Left lung (tissue), 14 donors: ENCODE results near the gene OR11H7. TPM values are rescaled to one million over a fixed set of nuclear protein-coding genes. Genes with fewer than 3 reads are reported as not detected.

Experiments used
- ATAC-seq: fragments of 200-7000 bp; cut with Tn5 transposase; one replicate; pipeline ENCODE4 v1.9.1; 2020; ENCODE audit warnings: moderate library complexity
- DNase-seq, 4 donors: peaks; one replicate each; pipeline ENCODE4 v3.0.0-alpha.2; 2013 to 2020
- H3K27ac ChIP-seq, 2 donors: fragments of 200-600 bp; sonication (generic) in 1 of 2; one replicate each; pipeline versions ENCODE4 v1.5.0 to v1.8.0; 2020 to 2021
- H3K27me3 ChIP-seq, 2 donors: fragments of 200-600 bp; sonication (generic) in 1 of 2; one replicate each; pipeline versions ENCODE4 v1.5.0 to v1.8.0; 2020 to 2021
- H3K36me3 ChIP-seq, 2 donors: fragments of 200-600 bp; sonication (generic) in 1 of 2; one replicate each; pipeline versions ENCODE4 v1.5.0 to v1.8.0; 2020 to 2021
- H3K4me1 ChIP-seq, 2 donors: fragments of 200-600 bp; one replicate each; pipeline ENCODE4 v1.8.0; 2021
- H3K4me3 ChIP-seq, 2 donors: fragments of 200-600 bp; sonication (generic) in 1 of 2; one replicate each; pipeline versions ENCODE4 v1.5.0 to v1.8.0; 2020 to 2021; ENCODE audit warnings: mild to moderate bottlenecking in 1 of 2
- H3K9me3 ChIP-seq, 2 donors: fragments of 200-600 bp; sonication (generic) in 1 of 2; one replicate each; pipeline versions ENCODE4 v1.5.0 to v1.8.0; 2020 to 2021
- intact Hi-C, 2 donors: fragments of 100-400 bp; cut with DNase I; formaldehyde crosslinking; loops; one replicate each; pipeline versions ENCODE4 v1.11.2 to v1.14.2; 2022
- long read RNA-seq, 12 donors: library from polyadenylated mRNA in 2 of 12; unstranded in 2 of 12; transcript quantifications; one replicate each; pipeline ENCODE4 v2.0.0 and lab custom pipeline, GENCODE V29; 2019 to 2026
- polyA plus RNA-seq, 6 donors: library from polyadenylated mRNA; unstranded; fragments of 120-200 nt; gene quantifications; one replicate each; pipeline ENCODE4 v1.2.1, GENCODE V29; 2013; ENCODE audit not compliant: insufficient read length in 6 of 6
- total RNA-seq, 2 donors: library from RNA; stranded (reverse); fragmentation: NEBNext Ultra II Directional; extraction: Animal tissue kit (Norgen Biotek cat#: 25700); gene quantifications; one replicate each; pipeline ENCODE4 v1.2.1, GENCODE V29; 2021
- TF ChIP-seq, protein P1 (sequence below), 2 donors: fragments of 200-600 bp; sonication (generic) in 1 of 2; IDR thresholded peaks; one replicate each; pipeline versions ENCODE4 v1.5.0 to v1.8.0; 2021; ENCODE audit warnings: antibody characterized with exemption in 2 of 2
- donor health status: DM: no; HTN: yes; CAD: no.
- donor health status: DM: no; HTN: no; CAD: no.

Gene OR11H7
- not detected for total RNA-seq
- polyA plus RNA-seq: under 1 TPM; 0.32 to 0.98 (median 0.75) TPM
- long read RNA-seq, donor 1, partial matches to known transcripts: 0 of 1 reads
- long read RNA-seq, donor 1, other reads (novel, unspliced or antisense): 0 of 1 reads
- long read RNA-seq, donor 2, partial matches to known transcripts: 0 of 1 reads
- long read RNA-seq, donor 2, other reads (novel, unspliced or antisense): 0 of 1 reads
- long read RNA-seq, donor 3: 0 reads
- long read RNA-seq, donor 4: 0 reads
- long read RNA-seq, donor 5: 0 reads
- long read RNA-seq, donor 6: 0 reads
- long read RNA-seq, donor 7: 0 reads
- long read RNA-seq, donor 8, partial matches to known transcripts: 0 of 1 reads
- long read RNA-seq, donor 8, other reads (novel, unspliced or antisense): 0 of 1 reads
- long read RNA-seq, donor 9: 0 reads
- long read RNA-seq, donor 10: 0 reads
- long read RNA-seq, donor 11: 0 reads
- long read RNA-seq, donor 12, partial matches to known transcripts: 0 of 1 reads
- long read RNA-seq, donor 12, other reads (novel, unspliced or antisense): 0 of 1 reads

DNA sequence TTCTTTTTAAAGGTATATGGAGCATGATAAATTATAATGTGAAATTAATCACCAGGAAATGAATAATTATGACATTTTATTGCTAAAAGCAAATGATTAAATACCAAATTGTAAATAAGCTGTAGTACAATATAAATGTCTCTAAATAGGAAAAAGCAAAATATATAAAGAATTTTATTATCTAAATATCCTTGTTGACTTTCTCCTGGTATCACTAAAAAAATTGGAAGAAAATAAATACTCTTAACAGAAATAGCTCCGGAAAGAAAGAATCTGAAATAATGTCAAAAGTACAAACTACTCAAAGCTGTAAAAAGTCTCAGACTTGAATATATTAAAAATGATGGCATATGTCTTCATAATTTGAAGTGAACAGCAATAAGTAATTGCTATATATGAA, at the start of gene OR11H7:
Gene OR11H7 (plus strand): TSS at position 301 of the 400 bp plus-strand sequence.
- Histone ChIP-seq H3K27ac (no peak within 1 kb of the TSS), H3K4me3 (no peak within 1 kb of the TSS)

DNA sequence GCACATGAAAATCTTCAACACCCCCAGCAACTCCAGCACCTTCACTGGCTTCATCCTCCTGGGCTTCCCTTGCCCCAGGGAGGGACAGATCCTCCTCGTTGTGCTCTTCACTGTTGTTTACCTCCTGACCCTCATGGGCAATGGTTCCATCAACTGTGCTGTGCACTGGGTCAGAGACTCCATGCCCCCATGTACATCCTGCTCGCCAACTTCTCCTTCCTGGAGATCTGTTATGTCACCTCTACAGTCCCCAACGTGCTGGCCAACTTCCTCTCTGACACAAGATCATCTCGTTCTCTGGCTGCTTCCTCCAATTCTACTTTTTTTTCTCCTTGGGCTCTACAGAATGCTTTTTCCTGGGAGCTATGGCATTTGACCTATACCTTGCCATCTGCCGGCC, 49.6 kb upstream of the OR11H7 start:
- no peaks in the 10 kb centered on the region for H3K4me1 ChIP-seq
- H3K36me3 ChIP-seq: no peaks in the 10 kb centered on the region
- intact Hi-C loops: no loop called here
- ATAC-seq (peak; percentile 63), DNase-seq (no peak)
- no peaks in the 10 kb centered on the region for H3K9me3 ChIP-seq
- H3K27me3 ChIP-seq: no peaks in the 10 kb centered on the region
- peak overlapping the region in 1 of 2 donors; percentile 60 for H3K27ac ChIP-seq
- TF ChIP-seq, protein P1, sequence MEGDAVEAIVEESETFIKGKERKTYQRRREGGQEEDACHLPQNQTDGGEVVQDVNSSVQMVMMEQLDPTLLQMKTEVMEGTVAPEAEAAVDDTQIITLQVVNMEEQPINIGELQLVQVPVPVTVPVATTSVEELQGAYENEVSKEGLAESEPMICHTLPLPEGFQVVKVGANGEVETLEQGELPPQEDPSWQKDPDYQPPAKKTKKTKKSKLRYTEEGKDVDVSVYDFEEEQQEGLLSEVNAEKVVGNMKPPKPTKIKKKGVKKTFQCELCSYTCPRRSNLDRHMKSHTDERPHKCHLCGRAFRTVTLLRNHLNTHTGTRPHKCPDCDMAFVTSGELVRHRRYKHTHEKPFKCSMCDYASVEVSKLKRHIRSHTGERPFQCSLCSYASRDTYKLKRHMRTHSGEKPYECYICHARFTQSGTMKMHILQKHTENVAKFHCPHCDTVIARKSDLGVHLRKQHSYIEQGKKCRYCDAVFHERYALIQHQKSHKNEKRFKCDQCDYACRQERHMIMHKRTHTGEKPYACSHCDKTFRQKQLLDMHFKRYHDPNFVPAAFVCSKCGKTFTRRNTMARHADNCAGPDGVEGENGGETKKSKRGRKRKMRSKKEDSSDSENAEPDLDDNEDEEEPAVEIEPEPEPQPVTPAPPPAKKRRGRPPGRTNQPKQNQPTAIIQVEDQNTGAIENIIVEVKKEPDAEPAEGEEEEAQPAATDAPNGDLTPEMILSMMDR (IDR thresholded peaks at IDR 0.05): no peak
- no peak overlapping the region for H3K4me3 ChIP-seq

More for the DNA sequence above, at the start of gene OR11H7:
- Histone ChIP-seq H3K36me3 (no peaks in the 10 kb centered on the region), H3K27me3 (no peaks in the 10 kb centered on the region), H3K4me1 (no peaks in the 10 kb centered on the region), H3K9me3 (peaks cover 0 to 12% of the 10 kb centered on the region in 2 donors)
- intact Hi-C loops: no loop called here
- TF ChIP-seq, protein P1 (IDR thresholded peaks at IDR 0.05): no peak
- DNase-seq: no peak
- no peak for ATAC-seq

DNA sequence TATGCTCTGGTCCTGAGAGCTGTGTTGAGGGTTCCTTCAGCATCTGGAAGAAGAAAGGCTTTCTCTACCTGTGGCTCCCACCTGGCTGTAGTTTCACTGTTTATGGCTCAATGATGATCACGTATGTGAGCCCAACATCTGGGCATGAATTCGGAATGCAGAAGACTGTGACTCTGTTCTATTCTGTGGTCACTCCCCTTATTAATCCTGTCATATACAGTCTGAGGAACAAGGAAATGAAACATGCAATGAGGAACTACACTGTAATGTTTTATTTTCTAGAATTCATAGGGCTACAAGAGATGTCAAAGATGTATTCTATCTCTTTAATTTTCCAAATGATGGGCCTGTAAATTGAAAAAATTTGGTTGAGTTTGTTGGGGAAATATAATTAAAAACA, 48.9 kb upstream of the OR11H7 start:
- ATAC-seq: peak; percentile 48
- H3K27ac ChIP-seq: peak overlapping the region in 1 of 2 donors; percentile 60

DNA sequence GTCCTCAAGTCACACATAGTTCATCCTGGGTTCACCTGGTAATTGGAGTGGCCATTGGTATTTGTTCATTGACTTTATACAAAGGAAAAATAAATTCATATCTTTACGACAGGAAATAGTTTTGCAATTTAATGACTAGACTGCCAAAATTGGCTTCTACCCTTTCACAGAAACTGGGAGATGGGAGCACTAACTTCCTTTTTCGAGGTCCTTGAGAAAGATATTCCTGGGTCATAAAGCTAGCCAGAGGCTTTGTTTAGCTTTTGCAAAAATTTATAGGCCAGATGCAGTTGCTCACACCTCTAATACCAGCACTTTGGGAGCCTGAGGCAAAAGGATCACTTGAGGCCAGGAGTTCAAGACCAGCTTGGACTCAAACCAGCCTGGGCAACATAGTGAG, 48.3 kb upstream of the OR11H7 start:
- H3K9me3 ChIP-seq: no peaks in the 10 kb centered on the region
- H3K27me3 ChIP-seq: no peaks in the 10 kb centered on the region
- peak overlapping the region in 1 of 2 donors; percentile 60 for H3K27ac ChIP-seq
- ATAC-seq: no peak
- TF ChIP-seq, protein P1 (IDR thresholded peaks at IDR 0.05): no peak
- no peaks in the 10 kb centered on the region for H3K36me3 ChIP-seq
- no peak overlapping the region for H3K4me3 ChIP-seq
- H3K4me1 ChIP-seq: no peaks in the 10 kb centered on the region
- DNase-seq: no peak
- intact Hi-C loops: no loop called here

More for the DNA sequence above, 48.9 kb upstream of the OR11H7 start:
- no peaks in the 10 kb centered on the region for H3K36me3 ChIP-seq
- H3K9me3 ChIP-seq: no peaks in the 10 kb centered on the region
- H3K27me3 ChIP-seq: no peaks in the 10 kb centered on the region
- DNase-seq: no peak
- H3K4me1 ChIP-seq: no peaks in the 10 kb centered on the region
- intact Hi-C loops: no loop called here
- TF ChIP-seq, protein P1 (IDR thresholded peaks at IDR 0.05): no peak
- H3K4me3 ChIP-seq: no peak overlapping the region

DNA sequence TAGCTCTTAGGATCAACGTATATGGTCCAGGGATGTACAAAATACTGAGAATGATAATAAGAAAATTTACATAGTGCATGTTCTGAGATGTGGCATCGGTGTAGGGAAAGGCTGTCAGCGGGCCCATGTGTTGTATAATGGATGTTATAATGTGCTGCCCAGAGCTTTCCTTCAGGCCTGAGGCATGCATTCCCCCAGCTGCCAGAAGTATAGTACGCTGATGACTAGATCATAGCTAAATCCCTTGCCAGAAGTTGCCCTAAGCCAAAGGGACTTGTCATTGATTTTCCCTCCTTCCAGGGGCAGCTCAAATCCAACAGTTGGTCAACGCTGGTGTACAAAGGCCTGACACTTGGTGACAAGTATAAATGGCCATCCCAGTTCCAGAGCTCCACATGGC, 44.6 kb upstream of the OR11H7 start:
- TF ChIP-seq, protein P1 (IDR thresholded peaks at IDR 0.05): no peak
- no peak overlapping the region for H3K4me3 ChIP-seq
- no peaks in the 10 kb centered on the region for H3K9me3 ChIP-seq
- H3K4me1 ChIP-seq: no peaks in the 10 kb centered on the region
- intact Hi-C loops: no loop called here
- ATAC-seq (no peak), DNase-seq (no peak)
- no peaks in the 10 kb centered on the region for H3K27me3 ChIP-seq
- no peaks in the 10 kb centered on the region for H3K36me3 ChIP-seq
- H3K27ac ChIP-seq: no peak overlapping the region
